BLaER1 treated with 17β-estradiol and CSF1 and Interleukin-3, amounts not matched to agents 10 nM and 100 nM (cell line): ENCODE measurements around the gene ZNF329.
"Not testable (repeated sequence)": the region's sequence is repeated elsewhere in the genome, so short reads cannot be mapped to it uniquely, and the experiment has no call there.

Experiments used
- H3K27ac ChIP-seq, 11 experiments: shearing (Covaris generic); formaldehyde crosslinking; 2 replicates each; pipeline ENCODE4 v1.8.1; 2022
- H3K27me3 ChIP-seq, 11 experiments: shearing (Covaris generic); formaldehyde crosslinking; 2 replicates each; pipeline ENCODE4 v1.8.1; 2022
- H3K36me3 ChIP-seq, 11 experiments: shearing (Covaris generic); formaldehyde crosslinking; 2 replicates each; pipeline ENCODE4 v1.8.1; 2022
- H3K4me1 ChIP-seq, 10 experiments: shearing (Covaris generic); formaldehyde crosslinking; 2 replicates each; pipeline ENCODE4 v1.8.1; 2022
- H3K4me2 ChIP-seq, 11 experiments: shearing (Covaris generic); formaldehyde crosslinking; 2 replicates each; pipeline ENCODE4 v1.8.1; 2022
- H3K4me3 ChIP-seq, 10 experiments: shearing (Covaris generic); formaldehyde crosslinking; 2 replicates each; pipeline ENCODE4 v1.8.1; 2022
- H3K9ac ChIP-seq, 11 experiments: shearing (Covaris generic); formaldehyde crosslinking; 2 replicates each; pipeline ENCODE4 v1.8.1; 2022
- H3K9me3 ChIP-seq, 11 experiments: shearing (Covaris generic); formaldehyde crosslinking; replicated peaks in 1 of 11; 2 replicates each; pipeline ENCODE4 v1.8.1; 2022
- H4K20me1 ChIP-seq, 11 experiments: shearing (Covaris generic); formaldehyde crosslinking; 2 replicates each; pipeline ENCODE4 v1.8.1; 2022
- Cebpa-rat ChIP-seq, 11 experiments: shearing (Covaris generic); IDR thresholded peaks; 2 replicates each; pipeline ENCODE4 v1.8.1; 2022

Gene ZNF329

GRCh38 chr19:58166708-58167280 lies 16.2 kb upstream of the ZNF329 start:
- Histone ChIP-seq H4K20me1 (no peaks in the 10 kb centered on the region), H3K9ac (no peak overlapping the region), H3K4me2 (no peak overlapping the region), H3K4me1 (no peaks in the 10 kb centered on the region), H3K36me3 (no peaks in the 10 kb centered on the region; a peak in 1 of 22 replicates), H3K4me3 (peak overlapping the region in 1 of 10 experiments; percentile 28; a peak in 1 of 20 replicates), H3K27ac (no peak overlapping the region), H3K27me3 (no peaks in the 10 kb centered on the region), H3K9me3 (peaks cover 99 to 100% (median 100%) of the 10 kb centered on the region in 11 experiments)
- TF ChIP-seq Cebpa-rat (IDR thresholded peaks at IDR 0.05): no peak

- H3K9me3 ChIP-seq: peaks cover 99 to 100% (median 100%) of the 10 kb centered on the region in 11 experiments
- no peak for TF ChIP-seq Cebpa-rat (IDR thresholded peaks at IDR 0.05)
- no peaks in the 10 kb centered on the region for H4K20me1 ChIP-seq
- H3K27ac ChIP-seq: no peak overlapping the region
- no peak overlapping the region for H3K4me2 ChIP-seq
- no peak overlapping the region for H3K9ac ChIP-seq
- H3K27me3 ChIP-seq: no peaks in the 10 kb centered on the region
- peak overlapping the region in 1 of 10 experiments; percentile 8; a peak in 2 of 20 replicates for H3K4me3 ChIP-seq
- H3K36me3 ChIP-seq: no peaks in the 10 kb centered on the region; a peak in 1 of 22 replicates
- H3K4me1 ChIP-seq: no peaks in the 10 kb centered on the region
These were observed 15.7 kb upstream of the ZNF329 start for GRCh38 chr19:58166268-58166667.

- H3K9me3 ChIP-seq: peaks cover 46 to 73% (median 58%) of the 10 kb centered on the region in 11 experiments
- no peaks in the 10 kb centered on the region for H4K20me1 ChIP-seq
- no peak overlapping the region for H3K9ac ChIP-seq
- peaks cover 9 to 24% (median 17%) of the 10 kb centered on the region in 10 experiments for H3K4me1 ChIP-seq
- H3K4me3 ChIP-seq: no peak overlapping the region
- no peak overlapping the region for H3K4me2 ChIP-seq
- H3K36me3 ChIP-seq: no peaks in the 10 kb centered on the region
- H3K27ac ChIP-seq: no peak overlapping the region
- H3K27me3 ChIP-seq: no peaks in the 10 kb centered on the region
- no peak for TF ChIP-seq Cebpa-rat (IDR thresholded peaks at IDR 0.05)
These were observed 6.6 kb upstream of the ZNF329 start for GRCh38 chr19:58157045-58157728.

GRCh38 chr19:58154679-58155648 lies 4.4 kb upstream of the ZNF329 start:
- Histone ChIP-seq H4K20me1 (no peaks in the 10 kb centered on the region), H3K36me3 (no peaks in the 10 kb centered on the region), H3K27me3 (no peaks in the 10 kb centered on the region), H3K9me3 (peaks cover 27 to 65% (median 40%) of the 10 kb centered on the region in 11 experiments), H3K4me2 (peak overlapping the region; percentile 79 to 99 (median 92)), H3K27ac (peak overlapping the region; percentile 56 to 87 (median 84)), H3K4me1 (peaks cover 16 to 30% (median 25%) of the 10 kb centered on the region in 10 experiments), H3K4me3 (peak overlapping the region; percentile 65 to 96 (median 86)), H3K9ac (peak overlapping the region; percentile 80 to 93 (median 88))
- no peak for TF ChIP-seq Cebpa-rat (IDR thresholded peaks at IDR 0.05)

DNA sequence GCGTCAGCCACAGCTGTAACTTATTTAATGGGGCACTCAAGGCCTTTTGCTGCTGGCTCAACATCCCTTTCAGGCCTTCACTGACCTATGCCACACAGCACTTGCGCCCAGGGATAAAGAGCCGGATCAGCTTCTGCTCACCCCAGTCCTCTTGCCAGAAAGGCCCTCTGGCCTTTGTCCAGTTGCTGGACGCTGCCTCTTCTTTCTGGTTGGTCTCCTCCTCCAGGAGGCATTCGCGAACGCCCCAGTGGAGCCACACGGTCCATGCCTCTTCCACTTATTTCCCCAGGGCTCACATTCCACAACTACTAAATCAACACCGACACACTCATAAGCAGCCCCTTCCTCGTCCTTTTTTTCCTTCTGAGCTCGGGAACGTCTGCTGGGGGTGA lies 3.7 kb upstream of the ZNF329 start:
- peak overlapping the region; percentile 79 to 99 (median 92) for H3K4me2 ChIP-seq
- peak overlapping the region; percentile 80 to 93 (median 88) for H3K9ac ChIP-seq

DNA sequence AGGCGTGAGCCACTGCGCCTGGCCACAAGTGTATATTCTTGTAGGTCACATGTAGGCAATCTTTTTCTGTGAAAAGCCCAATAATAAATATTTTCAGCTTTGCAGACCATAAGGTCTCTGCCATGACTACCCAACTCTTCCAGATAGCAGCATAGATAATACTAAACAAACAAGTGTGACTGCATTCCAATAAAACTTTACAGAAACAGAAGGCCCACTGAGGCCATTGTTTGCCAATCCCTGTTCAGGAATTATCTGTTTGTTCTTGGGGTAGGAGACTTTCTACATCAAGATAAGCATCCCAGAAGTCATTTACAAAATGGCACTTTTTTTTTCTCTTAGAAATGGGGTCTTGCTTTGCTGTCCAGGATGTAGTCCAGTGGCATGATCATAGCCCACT lies 2.8 kb upstream of the ZNF329 start:
- Histone ChIP-seq H3K36me3 (peaks cover 5 to 13% (median 9%) of the 10 kb centered on the region in 11 experiments; a peak in 17 of 22 replicates), H3K4me3 (peak overlapping the region in 7 of 10 experiments; percentile 80 to 95 (median 87); a peak in 7 of 20 replicates), H3K27ac (no peak overlapping the region), H3K4me1 (peaks cover 20 to 35% (median 31%) of the 10 kb centered on the region in 10 experiments), H3K9me3 (peaks cover 25 to 65% (median 39%) of the 10 kb centered on the region in 11 experiments), H3K4me2 (peak overlapping the region; percentile 79 to 99 (median 92)), H3K9ac (peak overlapping the region in 1 of 11 experiments; percentile 93; a peak in 1 of 22 replicates), H3K27me3 (no peaks in the 10 kb centered on the region), H4K20me1 (no peaks in the 10 kb centered on the region)
- no peak for TF ChIP-seq Cebpa-rat (IDR thresholded peaks at IDR 0.05)

More for the DNA sequence above, 3.7 kb upstream of the ZNF329 start:
- H3K27me3 ChIP-seq: no peaks in the 10 kb centered on the region
- peak overlapping the region; percentile 65 to 96 (median 86) for H3K4me3 ChIP-seq
- H4K20me1 ChIP-seq: no peaks in the 10 kb centered on the region
- H3K27ac ChIP-seq: peak overlapping the region; percentile 56 to 87 (median 84)
- peaks cover 0 to 4% (median 0%) of the 10 kb centered on the region in 11 experiments; a peak in 8 of 22 replicates for H3K36me3 ChIP-seq
- peaks cover 25 to 65% (median 39%) of the 10 kb centered on the region in 11 experiments for H3K9me3 ChIP-seq
- H3K4me1 ChIP-seq: peaks cover 20 to 35% (median 31%) of the 10 kb centered on the region in 10 experiments
- no peak for TF ChIP-seq Cebpa-rat (IDR thresholded peaks at IDR 0.05)

DNA sequence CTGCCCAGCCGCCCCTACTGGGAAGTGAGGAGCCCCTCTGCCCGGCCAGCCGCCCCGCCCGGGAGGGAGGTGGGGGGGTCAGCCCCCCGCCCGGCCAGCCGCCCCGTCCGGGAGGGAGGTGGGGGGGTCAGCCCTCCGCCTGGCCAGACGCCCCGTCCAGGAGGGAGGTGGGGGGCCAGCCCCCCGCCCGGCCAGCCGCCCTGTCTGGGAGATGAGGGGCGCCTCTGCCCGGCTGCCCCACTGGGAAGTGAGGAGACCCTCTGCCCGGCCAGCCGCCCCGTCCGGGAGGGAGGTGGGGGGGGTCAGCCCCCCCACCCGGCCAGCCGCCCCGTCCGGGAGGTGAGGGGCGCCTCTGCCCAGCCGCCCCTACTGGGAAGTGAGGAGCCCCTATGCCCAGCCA lies 3.1 kb downstream of the ZNF329 start:
- peaks cover 24 to 50% (median 40%) of the 10 kb centered on the region in 11 experiments for H3K36me3 ChIP-seq
- H3K4me3 ChIP-seq, H4K20me1 ChIP-seq, H3K9ac ChIP-seq, H3K27me3 ChIP-seq, H3K27ac ChIP-seq, H3K4me2 ChIP-seq: not testable (repeated sequence)
- peaks cover 62 to 86% (median 73%) of the 10 kb centered on the region in 11 experiments for H3K9me3 ChIP-seq
- peaks cover 6 to 19% (median 12%) of the 10 kb centered on the region in 10 experiments; a peak in 18 of 20 replicates for H3K4me1 ChIP-seq

DNA sequence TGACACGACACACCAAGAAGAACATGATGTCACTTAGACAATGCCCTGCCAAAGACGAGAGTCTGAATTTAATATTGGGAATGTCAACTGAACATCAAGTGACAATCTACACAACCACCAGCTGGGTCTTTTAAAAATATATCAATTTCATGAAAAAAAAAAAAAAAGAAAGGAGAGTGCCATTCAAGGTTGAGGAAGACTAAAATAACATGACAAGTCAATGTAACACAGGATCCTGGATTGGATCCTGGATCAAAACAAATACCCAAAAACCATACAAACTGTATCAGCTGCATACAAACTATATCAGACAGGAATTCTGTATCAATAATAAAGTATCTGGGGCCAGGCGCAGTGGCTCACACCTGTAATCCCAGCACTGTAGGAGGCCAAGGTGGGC lies 4.7 kb downstream of the ZNF329 start:
- Histone ChIP-seq H3K4me1 (peaks cover 5 to 12% (median 6%) of the 10 kb centered on the region in 10 experiments; a peak in 14 of 20 replicates), H3K4me2 (no peak overlapping the region), H3K4me3 (peak overlapping the region in 3 of 10 experiments; percentile 0 to 36 (median 31); a peak in 5 of 20 replicates), H3K36me3 (peaks cover 41 to 67% (median 56%) of the 10 kb centered on the region in 11 experiments), H3K27me3 (no peaks in the 10 kb centered on the region), H3K9ac (no peak overlapping the region), H3K27ac (no peak overlapping the region), H4K20me1 (no peaks in the 10 kb centered on the region), H3K9me3 (peaks cover 79 to 88% (median 83%) of the 10 kb centered on the region in 11 experiments)
- TF ChIP-seq Cebpa-rat (IDR thresholded peaks at IDR 0.05): no peak
